GM21423 (cell line): ENCODE data around the gene SSBP2.
"Not testable (repeated sequence)": the region's sequence is repeated elsewhere in the genome, so short reads cannot be mapped to it uniquely, and the experiment has no call there.

Source experiments
- ATAC-seq: cut with Tn5 transposase; IDR thresholded peaks from one replicate; pipeline ENCODE4 v1.9.1; 2021; ENCODE audit warnings: mild to moderate bottlenecking, moderate library complexity; ENCODE audit not compliant: unreplicated experiment

The SSBP2 gene

GRCh38 chr5:81606150-81606549, 144.7 kb downstream of the SSBP2 start:
- ATAC-seq = no peak

GRCh38 chr5:81605299-81605698, 145.6 kb downstream of the SSBP2 start:
- ATAC-seq = no peak

- no peak for ATAC-seq
These were observed 146.7 kb downstream of the SSBP2 start for GRCh38 chr5:81604193-81604592.

- no peak for ATAC-seq
These were observed 149.0 kb downstream of the SSBP2 start for GRCh38 chr5:81601919-81602318.

GRCh38 chr5:81592085-81592484, 158.8 kb downstream of the SSBP2 start:
- ATAC-seq = not testable (repeated sequence)

GRCh38 chr5:81590498-81591384, 160.2 kb downstream of the SSBP2 start:
- ATAC-seq = no peak

- ATAC-seq = peak; percentile 83
These were observed 171.5 kb downstream of the SSBP2 start for GRCh38 chr5:81579262-81579924.

- no peak for ATAC-seq
These were observed 173.8 kb downstream of the SSBP2 start for GRCh38 chr5:81577091-81577490.

- ATAC-seq = no peak
These were observed 175.0 kb downstream of the SSBP2 start for GRCh38 chr5:81575924-81576323.

- no peak for ATAC-seq
These were observed 178.7 kb downstream of the SSBP2 start for GRCh38 chr5:81572201-81572600.

GRCh38 chr5:81558188-81558587, 192.7 kb downstream of the SSBP2 start:
- ATAC-seq = no peak

- peak; percentile 69 for ATAC-seq
These were observed 194.1 kb downstream of the SSBP2 start for GRCh38 chr5:81556809-81557208.

GRCh38 chr5:81555865-81556264, 195.0 kb downstream of the SSBP2 start:
- no peak for ATAC-seq

- ATAC-seq = no peak
These were observed 196.2 kb downstream of the SSBP2 start for GRCh38 chr5:81554647-81555046.

- no peak for ATAC-seq
These were observed 197.2 kb downstream of the SSBP2 start for GRCh38 chr5:81553567-81554212.

- ATAC-seq = no peak
These were observed 197.9 kb downstream of the SSBP2 start for GRCh38 chr5:81552852-81553566.

GRCh38 chr5:81549123-81549522, 201.8 kb downstream of the SSBP2 start:
- no peak for ATAC-seq

- no peak for ATAC-seq
These were observed 203.9 kb downstream of the SSBP2 start for GRCh38 chr5:81547001-81547400.

GRCh38 chr5:81545911-81546310, 205.0 kb downstream of the SSBP2 start:
- ATAC-seq = no peak

- ATAC-seq = no peak
These were observed 206.4 kb downstream of the SSBP2 start for GRCh38 chr5:81544351-81545018.

- ATAC-seq = no peak
These were observed 208.7 kb downstream of the SSBP2 start for GRCh38 chr5:81542242-81542641.
